Neural progenitor cell (in vitro differentiated cells): Measurements from ENCODE around the gene TMEM128. TPM values are rescaled to one million over a fixed set of nuclear protein-coding genes. Genes with fewer than 3 reads are reported as not detected.

ENCODE experiments used
- DNase-seq: peaks from one replicate; pipeline ENCODE4 v3.0.0-alpha.2; 2016; ENCODE audit warnings: low spot score
- H2AFZ ChIP-seq: fragments of 200-600 bp; sonication (generic); replicated peaks from 2 replicates; pipeline ENCODE4 v1.6.1; 2016; ENCODE audit warnings: antibody characterized with exemption
- H3F3A ChIP-seq: fragments of 200-600 bp; sonication (generic); 2 replicates; pipeline ENCODE4 v1.6.1; 2016; ENCODE audit warnings: antibody characterized with exemption, low read depth
- H3K27ac ChIP-seq: fragments of 200-600 bp; sonication (generic); 2 replicates; pipeline ENCODE4 v1.5.1; 2016; ENCODE audit warnings: mild to moderate bottlenecking
- H3K27me3 ChIP-seq: fragments of 200-600 bp; sonication (generic); 2 replicates; pipeline ENCODE4 v1.6.1; 2016; ENCODE audit warnings: mild to moderate bottlenecking, moderate library complexity
- H3K36me3 ChIP-seq: fragments of 200-600 bp; sonication (generic); 2 replicates; pipeline ENCODE4 v1.5.1; 2016
- H3K4me1 ChIP-seq: fragments of 200-600 bp; sonication (generic); 2 replicates; pipeline ENCODE4 v1.6.1; 2016; ENCODE audit warnings: mixed run types
- H3K4me2 ChIP-seq: fragments of 200-600 bp; sonication (generic); 2 replicates; pipeline ENCODE4 v1.6.1; 2016
- H3K4me3 ChIP-seq: fragments of 200-600 bp; sonication (generic); 2 replicates; pipeline ENCODE4 v1.5.1; 2016
- H3K79me2 ChIP-seq: fragments of 200-600 bp; sonication (generic); 2 replicates; pipeline ENCODE4 v1.6.1; 2016; ENCODE audit warnings: low read depth
- H3K9ac ChIP-seq: fragments of 200-600 bp; sonication (generic); 2 replicates; pipeline ENCODE4 v1.6.1; 2016
- H3K9me3 ChIP-seq: fragments of 200-600 bp; sonication (generic); 2 replicates; pipeline ENCODE4 v1.5.1; 2016; ENCODE audit warnings: low read depth
- H4K20me1 ChIP-seq: fragments of 200-600 bp; sonication (generic); 2 replicates; pipeline ENCODE4 v1.6.1; 2016; ENCODE audit warnings: low read depth
- H3K27ac Mint-ChIP-seq: 3 replicates; pipeline ENCODE4 v1.8.0; 2021; ENCODE audit warnings: mixed read lengths
- H3K27me3 Mint-ChIP-seq: 2 replicates; pipeline ENCODE4 v1.8.0; 2022; ENCODE audit warnings: low read depth, mild to moderate bottlenecking, inconsistent platforms, moderate library complexity, mixed read lengths; ENCODE audit not compliant: insufficient read depth
- H3K36me3 Mint-ChIP-seq: 3 replicates; pipeline ENCODE4 v1.8.0; 2021; ENCODE audit warnings: mixed read lengths
- H3K4me1 Mint-ChIP-seq: 3 replicates; pipeline ENCODE4 v1.8.0; 2021; ENCODE audit warnings: mixed read lengths
- H3K4me3 Mint-ChIP-seq: 3 replicates; pipeline ENCODE4 v1.8.0; 2021; ENCODE audit warnings: mild to moderate bottlenecking, moderate library complexity, mixed read lengths
- H3K9me3 Mint-ChIP-seq: 3 replicates; pipeline ENCODE4 v1.8.0; 2020; ENCODE audit warnings: mixed read lengths
- CTCF ChIP-seq: fragments of 200-600 bp; sonication (generic); IDR thresholded peaks from 2 replicates; pipeline ENCODE4 v1.5.1; 2017; ENCODE audit warnings: antibody characterized with exemption, mild to moderate bottlenecking
- EZH2 ChIP-seq: fragments of 200-600 bp; sonication (generic); IDR thresholded peaks from 2 replicates; pipeline ENCODE4 v1.6.1; 2017; ENCODE audit warnings: antibody characterized with exemption, mild to moderate bottlenecking, moderate library complexity
- EZH2phosphoT487 ChIP-seq: fragments of 200-600 bp; sonication (generic); IDR thresholded peaks from 2 replicates; pipeline ENCODE4 v1.6.1; 2017; ENCODE audit warnings: antibody characterized with exemption
- total RNA-seq: library from RNA; depleted of rRNA; stranded (reverse); fragments of >200 nt; gene quantifications from 2 replicates; pipeline ENCODE4 v1.2.3, GENCODE V29; 2015; ENCODE audit warnings: low replicate concordance

TMEM128 gene
- total RNA-seq, 1 donor from 2014 or later: 89.3 TPM

DNA sequence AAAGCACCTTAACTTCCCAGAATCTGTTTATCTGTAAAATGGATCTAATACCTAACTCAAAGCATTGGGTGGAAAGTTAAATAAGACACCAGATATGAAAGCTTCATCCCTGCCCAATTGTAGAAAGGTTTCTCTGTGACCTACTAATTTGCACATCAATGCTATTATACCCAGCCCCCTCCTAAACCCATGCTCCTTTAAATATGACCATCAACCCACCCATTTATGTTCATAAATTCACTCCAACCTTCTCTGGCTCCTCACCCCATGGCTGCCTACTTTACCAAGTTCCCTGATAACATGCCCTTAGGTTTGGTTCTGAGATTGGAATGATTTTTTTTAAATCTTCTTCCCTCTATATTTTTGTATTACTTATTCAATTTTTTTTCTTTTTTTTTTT lies 40.1 kb upstream of the TMEM128 start:
- peaks cover 30% of the 10 kb centered on the region for H4K20me1 ChIP-seq
- DNase-seq: no peak
- H3K36me3 ChIP-seq: no peaks in the 10 kb centered on the region
- no peak overlapping the region for H2AFZ ChIP-seq
- Mint-ChIP-seq H3K4me1 (peaks cover 22% of the 10 kb centered on the region), H3K4me3 (peak overlapping the region; percentile 52), H3K27ac (no peak overlapping the region), H3K27me3 (no peaks in the 10 kb centered on the region), H3K9me3 (no peaks in the 10 kb centered on the region), H3K36me3 (peaks cover 8% of the 10 kb centered on the region)
- H3K27ac ChIP-seq: no peak overlapping the region
- no peaks in the 10 kb centered on the region for H3K9me3 ChIP-seq
- peaks cover 12% of the 10 kb centered on the region for H3K4me1 ChIP-seq
- no peak overlapping the region for H3K4me3 ChIP-seq
- peaks cover 59% of the 10 kb centered on the region for H3K79me2 ChIP-seq
- TF ChIP-seq CTCF (no peak), EZH2phosphoT487 (no peak), EZH2 (no peak)
- H3K9ac ChIP-seq: no peak overlapping the region
- no peak overlapping the region for H3K4me2 ChIP-seq
- no peaks in the 10 kb centered on the region for H3F3A ChIP-seq
- no peaks in the 10 kb centered on the region for H3K27me3 ChIP-seq

DNA sequence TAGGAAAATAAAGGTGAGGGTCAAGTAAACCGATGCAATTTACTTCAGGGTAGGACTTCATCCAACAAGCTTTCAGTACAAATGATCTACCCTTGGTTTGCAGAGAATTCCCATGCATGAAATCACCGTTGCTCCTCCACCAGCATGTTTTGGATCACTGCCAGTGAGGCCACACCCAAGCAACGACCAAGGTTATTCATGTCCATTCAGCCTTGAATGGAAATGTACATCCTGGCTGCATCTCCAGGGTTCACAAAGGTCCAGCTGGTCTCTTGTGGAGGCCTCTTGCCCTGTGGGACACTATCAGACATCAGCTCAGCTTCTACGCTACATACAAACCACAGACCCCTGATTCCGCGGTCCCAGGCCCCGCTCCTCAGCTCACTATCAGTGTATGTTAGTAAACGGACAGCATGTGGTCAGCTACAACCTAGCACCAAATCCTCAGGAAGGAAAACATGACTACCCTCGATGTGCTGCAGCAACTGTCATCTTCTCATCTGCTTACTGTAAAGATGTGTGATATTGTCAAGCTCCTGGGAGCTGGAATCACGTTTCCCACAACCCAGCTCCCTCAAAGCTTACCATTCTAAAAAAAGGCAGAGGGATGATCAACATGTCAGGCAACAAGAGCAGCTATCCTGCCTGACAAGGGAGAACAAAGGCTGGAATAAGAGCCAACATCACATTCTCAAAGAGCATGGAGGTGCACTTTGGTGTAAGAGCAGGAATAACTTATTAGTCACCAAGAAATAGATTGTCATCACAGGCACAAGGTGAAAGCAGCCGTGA lies 37.0 kb upstream of the TMEM128 start:
- H3K36me3 Mint-ChIP-seq: peaks cover 16% of the 10 kb centered on the region

DNA sequence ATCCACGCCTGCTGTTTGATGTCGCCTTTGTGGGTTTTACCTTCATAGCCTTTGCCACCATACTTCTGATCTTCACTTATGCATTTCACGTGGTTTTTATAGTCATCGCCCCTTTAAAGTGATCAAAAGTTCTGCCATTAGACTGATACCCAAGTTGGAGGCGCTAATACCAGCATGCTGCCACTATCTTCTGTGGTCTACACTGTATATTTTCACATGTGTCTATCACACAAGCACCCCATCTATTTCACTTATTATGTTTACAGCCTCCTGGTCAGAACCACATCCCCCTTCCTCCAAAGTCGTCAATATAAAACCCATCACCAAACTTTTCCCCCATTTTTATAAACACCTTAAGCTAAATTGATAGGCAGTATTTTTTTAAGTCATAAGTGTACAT lies 33.8 kb upstream of the TMEM128 start:
- H3K27ac Mint-ChIP-seq: no peak overlapping the region
- Histone ChIP-seq H2AFZ (no peak overlapping the region), H3K27me3 (no peaks in the 10 kb centered on the region), H3K79me2 (peaks cover 2% of the 10 kb centered on the region), H3K4me1 (no peaks in the 10 kb centered on the region), H3K36me3 (peaks cover 23% of the 10 kb centered on the region), H4K20me1 (no peaks in the 10 kb centered on the region), H3K4me2 (no peak overlapping the region), H3K9ac (no peak overlapping the region), H3K4me3 (no peak overlapping the region), H3K9me3 (no peaks in the 10 kb centered on the region), H3K27ac (no peak overlapping the region), H3F3A (no peaks in the 10 kb centered on the region)
- no peak overlapping the region for H3K4me3 Mint-ChIP-seq
- H3K4me1 Mint-ChIP-seq: no peaks in the 10 kb centered on the region
- H3K36me3 Mint-ChIP-seq: peaks cover 21% of the 10 kb centered on the region
- no peak for TF ChIP-seq EZH2phosphoT487
- no peak for TF ChIP-seq EZH2
- no peak for TF ChIP-seq CTCF
- peaks cover 2% of the 10 kb centered on the region for H3K27me3 Mint-ChIP-seq
- no peak for DNase-seq
- no peaks in the 10 kb centered on the region for H3K9me3 Mint-ChIP-seq

More for the DNA sequence above, 37.0 kb upstream of the TMEM128 start:
- Mint-ChIP-seq H3K4me1 (peaks cover 11% of the 10 kb centered on the region), H3K4me3 (no peak overlapping the region), H3K9me3 (no peaks in the 10 kb centered on the region), H3K27me3 (peaks cover 2% of the 10 kb centered on the region), H3K27ac (no peak overlapping the region)
- Histone ChIP-seq H3K36me3 (peaks cover 9% of the 10 kb centered on the region), H3K79me2 (peaks cover 33% of the 10 kb centered on the region), H3K9ac (no peak overlapping the region), H3K4me1 (peaks cover 5% of the 10 kb centered on the region), H3K4me3 (no peak overlapping the region), H3K27ac (no peak overlapping the region), H3K27me3 (no peaks in the 10 kb centered on the region), H2AFZ (no peak overlapping the region), H3K4me2 (no peak overlapping the region), H4K20me1 (peaks cover 9% of the 10 kb centered on the region), H3F3A (no peaks in the 10 kb centered on the region), H3K9me3 (no peaks in the 10 kb centered on the region)
- TF ChIP-seq CTCF (no peak), EZH2phosphoT487 (no peak)
- no peak for DNase-seq
